ENCODE data around the gene MDFIC.

The MDFIC gene

DNA sequence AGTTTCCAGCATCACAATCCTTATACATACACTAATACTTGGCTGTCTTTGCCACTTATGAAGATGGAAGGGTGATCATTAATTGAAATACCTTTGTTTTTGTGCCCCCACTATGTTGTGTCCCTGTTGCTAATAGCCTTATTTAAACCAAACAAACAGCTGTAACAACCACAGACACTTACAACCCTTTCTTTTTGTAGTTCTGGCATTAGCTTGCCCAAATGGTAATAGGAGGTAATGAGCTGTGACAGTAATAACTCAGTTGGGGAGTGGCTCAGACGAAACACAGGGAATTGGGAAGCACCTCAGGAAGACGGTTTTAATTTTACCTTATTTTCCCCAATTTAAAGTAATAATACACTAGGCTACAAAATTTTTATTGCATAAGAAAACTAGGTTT, 83.4 kb downstream of the MDFIC start:
- peak; percentile 19 for DNase-seq

DNA sequence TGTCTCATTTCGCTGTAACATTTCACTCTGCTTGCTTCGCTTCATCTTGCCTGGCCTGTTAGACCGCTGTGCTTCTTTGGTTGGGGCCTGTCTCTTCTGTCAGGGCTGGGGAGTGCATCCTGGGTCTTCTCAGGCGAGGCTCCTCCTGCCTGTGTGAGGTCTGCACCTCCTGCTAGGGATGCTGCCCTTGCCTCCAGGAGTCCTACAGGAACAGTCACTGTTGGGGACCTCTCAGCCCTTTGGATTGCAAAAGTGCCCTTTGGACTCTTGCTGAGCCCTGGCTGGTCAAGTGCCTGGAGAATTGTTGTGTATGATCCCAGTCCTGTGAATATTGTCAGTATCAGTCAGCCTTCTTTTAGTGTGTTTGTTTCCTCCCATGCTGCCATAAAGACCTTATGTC, 84.1 kb downstream of the MDFIC start:
- peak; percentile 23 for DNase-seq

DNA sequence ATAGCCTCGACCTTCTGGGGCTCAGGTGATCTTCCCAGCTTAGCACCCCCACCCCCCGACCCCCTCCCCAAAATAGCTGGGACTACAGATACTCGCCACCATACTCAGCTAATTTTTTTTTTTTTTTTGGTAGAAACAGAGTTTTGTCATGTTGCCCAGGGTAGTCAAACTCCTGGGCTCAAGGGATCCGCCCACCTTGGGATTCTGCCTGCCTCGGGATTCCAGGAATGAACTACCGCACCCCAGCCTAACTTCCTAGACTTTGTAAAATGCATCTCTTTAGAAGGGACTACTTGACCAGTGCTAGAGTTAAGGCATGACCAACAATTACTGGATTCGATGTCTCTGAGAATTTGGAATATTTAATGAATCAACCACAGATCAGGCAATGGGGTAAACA, 85.9 kb downstream of the MDFIC start:
- DNase-seq: no peak

DNA sequence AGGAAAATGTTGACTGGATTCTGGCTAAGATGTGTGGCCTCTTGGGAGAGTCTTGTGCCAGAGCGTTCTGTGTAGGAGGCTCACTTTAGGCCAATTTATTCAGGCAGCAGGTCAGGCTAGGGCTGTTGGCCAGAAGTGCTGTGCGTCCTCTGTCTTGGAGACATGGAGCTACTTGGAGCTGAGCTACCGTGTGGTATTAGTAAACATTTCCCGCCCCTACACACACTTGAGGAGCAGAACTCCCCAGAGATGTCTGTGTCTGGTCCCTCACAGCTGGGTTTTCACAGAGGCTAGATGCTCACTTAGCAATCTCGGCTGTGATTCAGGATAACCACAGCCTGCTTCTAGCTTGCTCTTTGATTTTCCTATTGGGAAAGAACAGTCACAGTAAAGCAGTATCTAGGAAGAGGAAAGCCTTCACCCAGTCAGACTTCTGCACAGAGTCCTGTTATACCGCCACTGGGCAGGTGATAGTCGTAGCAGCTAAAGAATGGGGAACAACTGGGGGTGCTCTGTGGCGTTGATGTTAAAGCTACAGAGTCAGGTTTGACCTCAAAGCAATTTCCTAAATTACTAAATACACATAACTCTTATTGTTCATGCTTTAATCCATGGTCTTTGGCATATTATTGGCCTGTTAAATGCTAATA, 86.7 kb downstream of the MDFIC start:
- DNase-seq: no peak

DNA sequence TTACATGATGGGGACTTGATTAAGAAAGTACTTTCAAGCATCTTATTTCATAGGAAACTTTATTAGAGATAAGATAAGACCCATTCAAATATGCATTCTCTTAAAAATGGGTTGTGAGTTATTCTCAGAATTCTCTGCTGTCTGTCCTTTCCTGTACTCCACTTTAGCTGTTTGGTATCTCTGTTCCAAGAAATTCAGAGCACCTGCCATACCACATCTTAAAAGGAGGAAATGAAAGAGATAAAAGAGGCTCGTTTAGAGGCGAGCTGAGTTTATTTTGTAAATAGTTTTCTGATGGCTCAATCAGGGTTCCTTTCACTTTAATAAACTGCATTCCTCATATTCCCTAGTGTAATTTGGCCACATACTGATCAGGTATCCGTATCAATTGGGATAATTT, 87.2 kb downstream of the MDFIC start:
- no peak for DNase-seq

DNA sequence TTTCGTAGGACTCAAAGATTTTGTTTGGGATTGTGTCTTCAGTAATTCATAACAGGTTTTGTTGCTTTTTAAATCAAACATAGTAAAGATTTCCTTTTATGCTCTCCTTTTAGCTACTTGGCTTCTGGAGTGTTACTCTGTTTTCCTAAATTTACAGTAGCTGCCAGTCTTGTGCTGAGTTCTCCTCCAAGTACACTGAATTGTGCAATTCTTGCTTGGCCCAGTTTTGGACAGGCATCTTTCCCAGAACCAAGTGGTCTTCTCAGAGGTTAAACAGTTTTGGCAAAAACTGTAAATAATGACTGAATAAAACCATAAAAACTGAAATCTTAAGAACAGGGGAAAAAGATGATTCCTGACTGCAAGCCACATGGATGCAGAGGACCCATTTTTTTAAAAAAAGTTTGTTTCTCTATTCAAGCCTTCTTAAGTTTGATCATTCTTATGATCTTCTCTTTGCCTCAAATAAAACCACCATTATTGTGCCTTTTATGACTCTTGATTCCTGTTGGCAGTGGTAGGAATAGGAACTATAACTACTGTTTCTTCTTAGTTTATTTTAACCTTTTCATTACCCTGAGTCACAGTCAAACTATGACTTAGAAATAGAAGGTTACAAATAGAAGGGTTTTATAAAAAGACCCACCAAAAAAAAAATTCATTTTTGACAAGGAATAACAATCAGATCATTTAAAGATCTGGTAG, 88.0 kb downstream of the MDFIC start:
- DNase-seq: no peak

DNA sequence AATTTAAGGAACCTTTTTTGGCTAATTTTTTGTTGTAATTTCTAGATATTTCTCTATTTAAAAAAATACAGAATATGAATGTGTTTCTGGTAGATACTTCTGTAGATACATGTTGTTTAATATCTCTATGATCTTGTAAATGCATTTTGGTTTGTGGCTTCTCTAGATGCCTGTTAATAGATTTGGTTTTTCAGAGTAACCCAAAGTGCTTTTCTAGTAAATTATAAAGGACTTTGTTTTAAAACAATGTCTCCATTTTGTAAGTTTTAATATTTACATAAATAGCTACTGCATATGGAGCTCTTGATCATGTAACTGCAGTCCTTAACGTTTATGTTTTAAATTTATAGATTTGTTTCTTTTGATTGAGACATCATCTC, 88.5 kb downstream of the MDFIC start:
- DNase-seq: no peak

DNA sequence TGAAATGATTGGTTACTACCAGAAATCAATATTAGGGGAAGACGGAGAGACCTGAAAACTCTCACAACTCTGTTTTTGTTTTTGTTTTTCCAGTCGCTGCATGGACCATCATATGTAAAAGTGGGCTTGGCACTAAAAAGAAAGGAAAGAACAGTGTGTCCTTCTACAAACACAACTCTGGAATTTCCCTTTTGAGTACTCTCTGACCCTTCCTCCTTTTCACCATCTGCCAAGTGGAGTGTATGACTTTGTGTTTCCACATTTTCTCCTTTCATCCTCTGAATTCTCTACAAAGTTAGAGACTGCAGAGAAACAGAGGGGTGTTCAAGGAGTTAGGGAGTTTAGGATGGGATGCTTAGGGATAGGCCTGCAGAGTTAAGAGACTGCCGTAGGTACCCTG, 92.0 kb downstream of the MDFIC start:
- no peak for DNase-seq

DNA sequence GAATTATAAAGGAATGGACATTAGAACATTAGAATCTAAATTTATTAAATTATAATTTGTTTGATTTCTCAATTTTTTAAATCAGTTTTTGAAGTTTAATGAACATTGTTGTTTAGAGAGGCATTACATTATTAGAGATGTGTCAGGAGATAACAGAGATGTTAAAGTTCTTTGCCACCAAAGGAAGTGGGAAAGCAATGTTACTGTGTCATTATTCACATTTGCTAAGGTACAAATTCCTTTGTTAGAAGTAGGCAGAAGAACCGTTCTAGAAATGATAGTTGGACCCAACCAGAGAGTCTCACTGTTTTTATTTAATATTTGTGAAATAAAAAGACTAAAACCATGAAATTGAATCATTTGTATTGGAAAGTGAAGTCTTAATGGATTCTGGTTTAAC, 92.9 kb downstream of the MDFIC start:
- DNase-seq: no peak

DNA sequence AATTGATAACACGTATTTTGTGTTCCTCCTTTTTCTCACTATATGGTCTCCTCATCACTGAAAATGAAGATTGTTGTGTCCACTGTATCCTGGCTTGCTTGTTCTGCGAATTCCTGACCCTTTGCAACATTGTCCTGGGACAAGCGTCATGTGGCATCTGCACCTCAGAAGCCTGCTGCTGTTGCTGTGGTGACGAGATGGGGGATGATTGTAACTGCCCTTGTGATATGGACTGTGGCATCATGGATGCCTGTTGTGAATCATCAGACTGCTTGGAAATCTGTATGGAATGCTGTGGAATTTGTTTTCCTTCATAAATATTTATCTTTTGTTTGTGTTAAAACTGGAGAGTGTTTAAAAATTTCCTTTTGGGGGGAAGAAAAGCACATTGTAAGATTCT, 93.7 kb downstream of the MDFIC start:
- DNase-seq: no peak

DNA sequence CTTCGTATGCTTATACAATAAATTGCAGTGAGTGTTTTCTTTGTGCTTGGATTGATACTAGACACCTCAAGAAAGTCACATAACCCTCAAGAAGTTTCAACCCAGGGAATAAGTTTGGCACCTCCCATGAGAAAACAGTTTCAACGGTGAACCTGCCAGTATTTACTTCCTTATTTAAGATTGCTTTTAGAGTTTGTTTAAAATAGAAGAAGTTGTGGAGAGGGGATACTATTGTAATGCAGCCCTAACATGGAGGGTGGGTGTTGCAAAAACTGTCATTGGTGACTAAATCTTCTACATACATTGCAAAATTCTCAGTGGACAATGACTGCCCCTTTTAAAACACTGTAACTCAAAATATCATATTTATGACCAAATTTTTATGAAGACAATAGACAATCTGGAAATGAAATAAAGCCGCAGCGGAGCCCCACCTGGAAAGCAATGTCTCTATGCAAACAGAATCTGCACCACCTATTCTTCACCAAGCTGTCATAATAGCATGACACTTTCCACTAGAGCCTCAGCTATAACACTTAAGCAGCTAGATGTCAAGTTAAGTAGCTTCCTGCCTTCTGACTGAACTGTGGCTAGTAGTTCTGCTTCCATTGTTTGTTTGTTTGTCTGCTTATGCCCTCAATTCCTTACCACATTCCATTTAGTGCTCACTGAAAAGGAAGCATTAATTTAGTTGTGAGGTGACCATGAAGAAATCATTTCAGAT, 98.2 kb downstream of the MDFIC start:
- DNase-seq: no peak

DNA sequence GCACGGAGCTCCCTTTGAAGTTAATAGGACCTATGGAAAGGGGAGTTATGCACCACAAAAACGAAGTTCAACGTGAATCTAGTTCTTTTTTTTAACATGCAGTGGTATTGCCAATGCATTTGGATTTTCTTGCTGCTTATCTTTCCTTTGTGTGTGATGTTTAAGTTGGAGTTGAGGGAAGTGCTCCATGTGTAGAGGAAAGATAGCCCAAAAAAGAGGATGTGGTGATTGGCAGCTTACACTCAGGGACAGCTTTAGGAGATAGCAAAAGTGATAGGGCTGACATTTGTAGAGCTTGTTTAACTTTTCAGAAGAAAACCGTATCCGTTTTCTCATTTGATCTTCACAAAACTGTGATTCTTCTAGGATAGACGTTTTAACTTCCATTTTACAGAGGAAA, 101.3 kb downstream of the MDFIC start:
- DNase-seq: no peak

DNA sequence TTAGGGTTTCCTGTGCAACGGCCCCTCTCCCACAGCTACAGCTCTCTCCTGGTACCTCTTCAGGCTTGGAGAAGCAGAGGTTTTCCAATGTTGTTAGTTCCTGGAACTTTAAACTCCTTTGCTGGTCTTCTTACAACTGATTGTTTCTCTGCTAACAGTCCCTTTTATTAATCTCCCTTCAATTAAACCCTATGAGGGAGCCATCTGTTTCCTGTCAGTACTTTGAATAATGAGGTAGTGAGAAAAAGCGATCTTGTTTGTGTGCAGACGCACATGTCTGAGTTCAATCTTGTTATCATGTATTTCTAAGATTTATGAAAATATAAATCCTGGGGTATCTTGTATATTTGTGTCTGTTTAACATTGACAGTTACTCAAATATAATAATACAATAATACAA, 102.4 kb downstream of the MDFIC start:
- DNase-seq: no peak

DNA sequence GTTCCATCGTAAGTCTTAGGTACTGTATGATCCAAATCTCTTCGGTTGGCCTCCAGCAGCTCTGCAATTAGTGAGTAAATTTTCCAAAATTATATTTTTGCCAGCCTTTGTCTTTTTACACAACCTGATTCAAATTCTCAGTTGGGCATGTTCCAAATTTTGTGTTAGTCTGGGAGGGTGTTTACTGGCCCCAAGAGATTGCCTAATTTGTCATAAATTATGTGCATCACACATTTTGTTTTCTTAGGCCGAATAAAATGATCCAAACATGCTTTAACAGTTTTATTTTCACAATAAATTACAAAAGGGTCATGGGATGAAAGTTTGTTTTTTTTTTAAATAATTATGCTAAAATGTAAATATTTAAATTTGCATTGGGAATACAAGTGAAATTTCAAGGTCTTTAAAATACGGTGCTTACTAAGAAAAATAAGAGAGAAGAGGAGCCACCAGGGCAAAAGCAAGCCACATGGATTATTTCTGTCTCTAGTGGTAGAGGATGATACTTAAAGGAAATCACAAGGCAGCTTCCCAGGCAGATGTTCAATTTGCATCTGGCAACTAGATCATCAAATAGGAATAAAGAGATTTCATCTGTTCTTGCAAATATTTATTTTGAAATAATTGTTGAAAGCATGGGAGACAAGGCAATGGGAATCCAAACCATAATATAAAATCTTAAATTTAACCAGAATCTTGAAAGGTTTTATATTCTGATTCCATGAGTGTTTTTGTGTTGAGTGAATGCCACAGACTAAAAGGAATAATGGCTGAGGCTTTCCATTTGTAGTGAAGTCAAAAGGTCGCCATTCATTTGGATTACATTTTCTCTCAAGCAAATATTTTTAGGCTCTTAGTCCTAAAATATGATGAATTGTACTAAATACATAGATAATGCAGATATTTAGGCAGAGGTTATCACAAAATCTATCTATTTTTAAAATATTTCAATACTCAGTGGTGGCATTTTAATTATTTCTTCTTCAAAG, 111.1 kb downstream of the MDFIC start:
- DNase-seq: no peak

DNA sequence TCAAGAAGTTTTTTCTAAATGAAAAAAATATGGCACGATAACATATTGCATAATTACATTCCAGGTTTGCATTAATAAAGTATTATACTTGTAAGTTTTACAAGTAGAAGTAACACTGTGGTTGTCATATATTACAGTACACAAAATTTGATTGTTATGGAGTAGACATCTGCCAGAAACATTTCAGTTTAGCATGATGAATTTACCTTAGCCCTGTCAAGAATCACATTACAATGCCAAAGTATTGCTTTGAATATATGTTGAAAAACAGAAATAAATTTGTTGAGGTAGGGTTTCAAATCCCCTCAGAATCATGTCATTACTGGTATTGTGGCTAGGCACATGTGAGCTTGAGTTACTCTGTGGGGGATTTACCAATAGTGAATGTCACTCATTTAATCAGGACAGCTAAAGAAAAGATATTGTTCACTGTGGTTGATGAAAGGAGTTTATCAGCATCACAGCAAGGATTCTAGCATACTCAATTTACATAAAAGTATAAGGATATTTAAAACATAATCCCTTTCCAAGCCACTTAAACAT, 112.1 kb downstream of the MDFIC start:
- no peak for DNase-seq

DNA sequence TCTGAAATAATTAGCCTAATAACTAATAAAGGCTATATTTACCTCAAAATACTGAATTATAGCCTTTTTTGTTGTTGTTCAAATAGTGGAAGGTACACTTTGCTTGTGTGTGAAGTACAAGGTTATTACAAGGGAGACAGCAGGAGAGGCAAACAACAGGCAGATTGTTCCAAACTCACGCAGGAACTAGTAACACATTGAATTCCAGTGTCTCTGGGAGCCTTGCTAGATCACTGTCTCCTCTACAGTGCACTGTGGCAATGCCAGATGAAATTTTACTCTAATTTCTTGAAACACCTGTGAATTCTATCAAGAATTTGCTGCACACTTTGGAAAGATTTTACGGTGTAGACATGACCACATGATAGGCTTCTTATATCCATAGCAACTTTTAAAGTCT, 112.6 kb downstream of the MDFIC start:
- DNase-seq: no peak

DNA sequence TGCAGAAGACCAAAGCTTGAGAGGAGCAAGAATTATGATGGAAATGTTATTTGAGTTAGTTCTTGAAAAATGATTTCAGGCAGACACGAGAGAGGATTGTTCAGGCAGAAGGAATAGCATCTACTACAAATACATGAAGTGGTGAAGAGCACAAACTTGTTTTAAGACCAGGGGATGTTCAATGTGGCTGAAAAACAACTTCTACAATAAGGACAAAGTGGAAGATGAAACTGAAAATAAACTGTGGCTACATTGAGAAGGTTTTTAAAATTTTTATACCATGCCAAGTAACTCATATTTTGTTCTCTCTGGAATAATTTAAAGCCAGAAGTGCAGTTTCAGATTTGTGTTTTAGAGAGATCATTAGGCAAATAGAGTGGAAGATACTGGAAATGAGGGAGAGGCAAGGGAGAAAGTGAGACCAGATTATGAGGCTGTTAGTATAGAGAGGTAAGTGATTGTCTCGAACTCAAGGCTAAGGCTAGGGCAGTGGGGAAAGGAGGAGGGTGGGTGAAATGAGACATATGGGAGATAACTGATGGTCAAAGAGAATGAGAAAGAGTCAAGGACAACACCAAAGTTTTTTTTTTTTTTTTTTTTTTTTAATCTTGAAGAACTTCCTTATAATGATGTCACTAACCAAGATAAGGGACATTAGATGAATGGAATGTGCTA, 115.4 kb downstream of the MDFIC start:
- DNase-seq: no peak

DNA sequence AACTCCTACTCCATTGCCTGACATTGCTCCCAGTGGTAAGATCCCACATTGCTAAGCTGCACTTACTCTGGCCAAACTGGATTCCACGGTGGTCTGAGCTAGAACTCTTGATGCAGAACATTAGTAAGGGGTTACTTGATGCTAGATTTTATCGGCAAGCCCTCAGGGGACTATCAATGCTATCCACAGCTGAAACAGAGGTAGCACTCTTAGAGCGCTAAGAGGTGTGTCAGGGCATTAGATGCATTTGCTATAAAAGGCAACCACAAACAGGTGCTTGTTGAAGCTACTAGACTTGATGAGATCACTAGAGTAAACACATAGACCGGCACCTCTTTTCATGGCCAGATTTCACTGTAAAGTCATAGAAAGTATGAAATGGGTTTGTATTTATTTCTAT, 116.3 kb downstream of the MDFIC start:
- DNase-seq: no peak

DNA sequence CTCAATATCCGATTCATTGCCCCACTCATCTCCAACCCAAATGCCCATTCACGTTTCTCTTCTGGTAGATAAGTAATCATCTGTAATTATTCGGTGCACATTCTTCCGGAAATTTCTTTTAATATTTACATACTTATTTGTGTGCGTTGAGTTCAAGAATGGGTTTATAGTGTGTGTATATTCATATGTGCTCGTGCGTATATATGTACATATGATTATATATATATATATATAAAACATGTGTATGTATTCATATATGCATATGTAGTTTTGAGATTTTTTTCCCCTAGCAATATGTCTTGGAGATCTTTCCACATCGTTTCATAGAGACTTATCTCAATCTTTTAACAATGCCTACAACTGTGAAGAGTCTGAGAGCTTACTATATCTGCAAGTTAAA, 118.2 kb downstream of the MDFIC start:
- no peak for DNase-seq

DNA sequence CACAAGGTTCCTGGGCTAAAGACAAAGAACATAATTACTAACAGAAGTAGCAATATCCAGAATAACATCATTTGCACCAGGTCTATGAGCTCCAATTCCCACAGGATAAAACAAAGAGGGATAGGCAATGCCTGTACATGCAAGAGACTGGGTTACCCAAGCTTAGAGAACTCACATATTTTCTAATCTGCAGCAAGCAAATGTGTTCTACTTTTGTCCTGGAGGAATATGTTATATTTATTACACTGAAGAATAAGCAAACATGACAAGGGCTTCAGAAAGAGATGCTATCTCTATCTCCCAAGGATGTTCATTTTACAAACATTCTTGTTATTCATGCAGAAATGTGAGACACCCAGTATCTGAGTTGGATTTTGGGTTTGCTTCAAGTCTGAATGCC, 118.6 kb downstream of the MDFIC start:
- no peak for DNase-seq

DNA sequence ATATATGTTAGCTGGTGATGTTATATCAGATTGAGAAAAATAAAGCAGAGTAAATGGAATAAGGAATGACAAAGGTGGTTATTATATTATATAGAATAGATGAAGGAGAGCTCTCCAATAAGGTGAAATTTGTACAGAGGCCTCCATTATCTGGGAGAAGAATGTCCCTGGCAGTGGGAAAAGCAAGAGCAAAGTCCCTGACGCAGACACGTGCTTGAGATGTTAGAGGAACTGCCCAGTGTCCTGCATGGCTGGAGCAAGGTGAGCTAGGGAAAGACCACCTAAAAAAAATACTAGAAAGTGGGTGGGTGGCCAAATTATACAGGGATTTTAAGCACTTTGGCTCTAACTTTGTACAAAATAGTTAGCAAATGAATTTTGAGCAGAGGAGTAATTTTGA, 120.7 kb downstream of the MDFIC start:
- no peak for DNase-seq

DNA sequence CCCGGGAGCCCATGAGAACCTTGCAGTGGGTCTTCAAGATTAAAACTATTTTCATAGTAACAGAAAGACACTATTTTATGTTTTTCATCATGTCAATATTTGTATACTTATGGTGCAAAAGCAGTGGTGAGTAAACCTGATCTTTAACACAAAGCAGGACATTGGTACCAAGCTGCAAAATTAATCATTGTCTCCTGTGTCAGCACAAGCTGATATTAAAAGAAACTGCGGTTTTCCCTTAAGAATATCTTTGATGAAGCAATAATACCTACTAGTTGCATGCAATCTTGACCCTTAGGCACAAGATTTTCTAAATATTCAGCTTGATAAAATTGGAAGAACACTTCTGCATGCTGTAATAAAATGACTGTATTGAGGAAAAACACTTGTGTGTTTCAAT, 121.7 kb downstream of the MDFIC start:
- no peak for DNase-seq
